Hepatocyte (in vitro differentiated cells): ENCODE data around the gene SRMS. TPM values are rescaled to one million over a fixed set of nuclear protein-coding genes. Genes with fewer than 3 reads are reported as not detected.

ENCODE experiments used
- DNase-seq: peaks from one replicate; pipeline ENCODE4 v3.0.0-alpha.2; 2016; ENCODE audit warnings: low spot score
- H2AFZ ChIP-seq: fragments of 200-600 bp; sonication (generic); 2 replicates; pipeline ENCODE4 v1.6.0; 2016; ENCODE audit warnings: antibody characterized with exemption, mild to moderate bottlenecking
- H3K27ac ChIP-seq: fragments of 200-600 bp; sonication (generic); 2 replicates; pipeline ENCODE4 v1.5.1; 2016; ENCODE audit warnings: mild to moderate bottlenecking
- H3K27me3 ChIP-seq: fragments of 200-600 bp; sonication (generic); 2 replicates; pipeline ENCODE4 v1.6.1; 2016
- H3K36me3 ChIP-seq: fragments of 200-600 bp; sonication (generic); replicated peaks from 2 replicates; pipeline ENCODE4 v1.5.1; 2016; ENCODE audit warnings: low read depth; ENCODE audit not compliant: insufficient read depth
- H3K4me1 ChIP-seq: fragments of 200-600 bp; sonication (generic); 2 replicates; pipeline ENCODE4 v1.5.1; 2016; ENCODE audit warnings: mild to moderate bottlenecking, moderate library complexity; ENCODE audit not compliant: insufficient read depth
- H3K4me2 ChIP-seq: fragments of 200-600 bp; sonication (generic); 2 replicates; pipeline ENCODE4 v1.6.0; 2016
- H3K4me3 ChIP-seq: fragments of 200-600 bp; sonication (generic); 2 replicates; pipeline ENCODE4 v1.5.1; 2016; ENCODE audit warnings: mild to moderate bottlenecking
- H3K79me2 ChIP-seq: fragments of 200-600 bp; sonication (generic); 2 replicates; pipeline ENCODE4 v1.6.0; 2017; ENCODE audit warnings: mild to moderate bottlenecking
- H3K9me2 ChIP-seq: fragments of 200-600 bp; sonication (generic); replicated peaks from 2 replicates; pipeline ENCODE4 v1.6.0; 2017; ENCODE audit warnings: mild to moderate bottlenecking; ENCODE audit not compliant: insufficient read depth
- H3K9me3 ChIP-seq: fragments of 200-600 bp; sonication (generic); 2 replicates; pipeline ENCODE4 v1.5.1; 2016; ENCODE audit warnings: low read depth, mild to moderate bottlenecking
- H4K20me1 ChIP-seq: fragments of 200-600 bp; sonication (generic); 2 replicates; pipeline ENCODE4 v1.6.0; 2016; ENCODE audit warnings: mild to moderate bottlenecking; ENCODE audit not compliant: insufficient read depth, poor library complexity, severe bottlenecking
- EZH2 ChIP-seq: fragments of 200-600 bp; sonication (generic); IDR thresholded peaks from 2 replicates; pipeline ENCODE4 v1.6.1; 2016; ENCODE audit warnings: antibody characterized with exemption, mild to moderate bottlenecking, borderline replicate concordance
- EZH2phosphoT487 ChIP-seq: fragments of 200-600 bp; sonication (generic); IDR thresholded peaks from one replicate; pipeline ENCODE4 v1.6.1; 2018; ENCODE audit warnings: antibody characterized with exemption, mild to moderate bottlenecking, low read depth, moderate library complexity; ENCODE audit not compliant: unreplicated experiment, severe bottlenecking
- WGBS: methylation state at CpG from one replicate; pipeline ENCODE4 v1.1.6; 2016; ENCODE audit warnings: low lambda C conversion rate; ENCODE audit errors: missing lambda C conversion rate; 5-methylcytosine and 5-hydroxymethylcytosine counted together
- polyA plus RNA-seq: library from polyadenylated mRNA; unstranded; fragments of >200 nt; fragmentation: Nextera tagmentation; extraction: Ambion mirVana; gene quantifications from 2 replicates; pipeline ENCODE4 v1.2.1, GENCODE V29; 2016
- total RNA-seq: library from RNA; depleted of rRNA; stranded (reverse); fragments of >200 nt; gene quantifications from 2 replicates; pipeline ENCODE4 v1.2.3, GENCODE V29; 2014
- TF ChIP-seq, protein P1 (sequence below): fragments of 200-600 bp; sonication (generic); IDR thresholded peaks from 2 replicates; pipeline ENCODE4 v1.5.1; 2016; ENCODE audit warnings: antibody characterized with exemption, mild to moderate bottlenecking; ENCODE audit not compliant: poor library complexity

SRMS gene
- total and polyA plus RNA-seq, 2 experiments from 2014 or later, result not detected

DNA sequence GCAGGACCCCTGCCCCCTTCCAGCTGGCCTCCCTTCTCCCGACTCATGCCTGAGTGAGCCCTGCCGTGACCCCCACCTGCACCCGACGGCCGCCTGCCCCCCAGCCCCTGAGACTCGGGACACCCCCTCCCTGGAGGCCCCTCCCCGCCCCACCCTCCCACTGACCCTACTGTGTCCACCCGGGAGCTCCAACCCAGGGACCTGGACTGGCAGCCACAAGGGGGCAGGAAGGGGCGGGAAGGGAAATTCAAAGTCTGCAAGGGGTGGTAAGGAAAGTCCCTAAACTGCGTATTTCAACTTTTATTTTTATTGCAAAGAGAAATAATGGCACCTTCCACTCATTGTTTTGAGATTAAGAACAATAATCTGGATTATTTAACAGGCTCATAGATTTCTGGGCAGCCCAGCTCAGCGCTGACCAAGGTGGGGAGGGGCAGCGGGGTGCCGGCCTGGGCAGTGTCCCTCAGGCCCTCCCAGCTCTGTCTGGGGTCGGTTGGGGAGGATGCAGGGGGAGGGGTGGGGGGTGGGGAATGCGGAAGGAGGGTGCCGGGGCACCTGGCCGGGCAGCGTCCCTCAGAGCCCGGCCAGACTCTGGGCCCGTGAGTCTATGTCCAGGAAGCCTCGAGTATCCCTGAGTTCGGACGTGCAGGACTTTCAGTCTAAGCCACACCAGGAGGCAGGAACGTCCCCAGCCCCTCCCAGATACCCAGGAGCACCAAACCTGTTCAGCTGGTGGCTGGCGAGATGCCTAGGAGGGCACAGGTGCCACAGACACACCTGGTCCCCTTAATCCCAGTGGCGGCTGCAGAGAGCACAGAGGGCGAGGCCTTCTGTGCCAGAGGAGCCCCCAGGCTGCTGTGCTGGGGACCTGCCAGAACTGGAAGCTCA is 9.1 kb downstream of the SRMS start:
- no peaks in the 10 kb centered on the region for H3K27me3 ChIP-seq
- no peak overlapping the region for H3K4me3 ChIP-seq
- H3K9me2 ChIP-seq, result no peaks in the 10 kb centered on the region
- peaks cover 3% of the 10 kb centered on the region for H3K4me1 ChIP-seq
- peak overlapping the region; percentile 90 for H3K4me2 ChIP-seq
- TF ChIP-seq EZH2 (no peak), EZH2phosphoT487 (no peak)
- TF ChIP-seq, protein P1, sequence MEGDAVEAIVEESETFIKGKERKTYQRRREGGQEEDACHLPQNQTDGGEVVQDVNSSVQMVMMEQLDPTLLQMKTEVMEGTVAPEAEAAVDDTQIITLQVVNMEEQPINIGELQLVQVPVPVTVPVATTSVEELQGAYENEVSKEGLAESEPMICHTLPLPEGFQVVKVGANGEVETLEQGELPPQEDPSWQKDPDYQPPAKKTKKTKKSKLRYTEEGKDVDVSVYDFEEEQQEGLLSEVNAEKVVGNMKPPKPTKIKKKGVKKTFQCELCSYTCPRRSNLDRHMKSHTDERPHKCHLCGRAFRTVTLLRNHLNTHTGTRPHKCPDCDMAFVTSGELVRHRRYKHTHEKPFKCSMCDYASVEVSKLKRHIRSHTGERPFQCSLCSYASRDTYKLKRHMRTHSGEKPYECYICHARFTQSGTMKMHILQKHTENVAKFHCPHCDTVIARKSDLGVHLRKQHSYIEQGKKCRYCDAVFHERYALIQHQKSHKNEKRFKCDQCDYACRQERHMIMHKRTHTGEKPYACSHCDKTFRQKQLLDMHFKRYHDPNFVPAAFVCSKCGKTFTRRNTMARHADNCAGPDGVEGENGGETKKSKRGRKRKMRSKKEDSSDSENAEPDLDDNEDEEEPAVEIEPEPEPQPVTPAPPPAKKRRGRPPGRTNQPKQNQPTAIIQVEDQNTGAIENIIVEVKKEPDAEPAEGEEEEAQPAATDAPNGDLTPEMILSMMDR, result no peak
- no peaks in the 10 kb centered on the region for H3K36me3 ChIP-seq
- no peaks in the 10 kb centered on the region for H3K79me2 ChIP-seq
- 78% methylated on average over 15 of the region's 27 CpGs for WGBS
- no peaks in the 10 kb centered on the region for H4K20me1 ChIP-seq
- no peaks in the 10 kb centered on the region for H3K9me3 ChIP-seq
- DNase-seq, result peak; percentile 57
- H2AFZ ChIP-seq, result no peak overlapping the region
- H3K27ac ChIP-seq, result no peak overlapping the region

DNA sequence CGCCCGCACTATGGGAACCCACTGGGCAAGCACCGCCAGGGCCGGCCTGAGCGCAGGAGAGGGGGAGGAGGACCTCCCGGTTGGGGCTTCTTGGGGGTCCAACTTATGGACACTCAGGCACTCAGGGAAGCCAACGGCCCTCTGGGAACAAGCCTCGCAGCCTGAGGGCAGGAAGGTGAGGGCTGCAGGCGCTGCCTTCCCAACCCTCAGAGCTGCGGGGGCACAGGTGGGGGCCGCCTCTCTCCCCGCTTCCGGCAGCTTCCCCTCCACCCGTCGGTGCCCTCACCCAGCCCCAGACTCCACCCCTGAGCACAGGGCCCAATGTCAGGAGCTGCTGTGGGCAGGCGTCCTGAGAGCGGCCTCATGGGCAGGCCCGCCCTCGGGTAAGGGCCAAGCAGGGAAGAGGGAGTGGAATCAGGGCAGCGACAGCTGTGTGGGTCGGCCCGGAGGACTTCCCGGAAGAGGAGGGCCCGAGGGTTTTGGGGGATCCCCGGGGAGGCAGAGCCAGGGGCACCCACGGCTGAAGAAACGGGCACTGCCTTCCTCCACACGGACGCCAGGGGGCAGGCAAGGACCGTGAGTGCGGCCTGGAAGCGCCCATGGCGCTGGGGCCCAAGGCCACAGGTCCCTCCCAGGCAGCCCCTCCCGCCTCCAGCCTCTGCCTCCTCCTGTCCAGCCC is 9.9 kb downstream of the SRMS start:
- Histone ChIP-seq H3K27me3 (no peaks in the 10 kb centered on the region), H3K4me1 (peaks cover 3% of the 10 kb centered on the region), H4K20me1 (no peaks in the 10 kb centered on the region), H3K9me3 (no peaks in the 10 kb centered on the region), H3K9me2 (no peaks in the 10 kb centered on the region), H3K36me3 (no peaks in the 10 kb centered on the region), H2AFZ (peak overlapping the region; percentile 18), H3K4me2 (peak overlapping the region; percentile 90), H3K4me3 (no peak overlapping the region), H3K27ac (no peak overlapping the region), H3K79me2 (no peaks in the 10 kb centered on the region)
- TF ChIP-seq EZH2, result no peak
- no peak for TF ChIP-seq EZH2phosphoT487
- TF ChIP-seq, protein P1, result peak; percentile 85
- 41% methylated on average over 14 of the region's 34 CpGs for WGBS
- DNase-seq, result peak; percentile 93

GRCh38 chr20:63536997-63537524 is 10.5 kb downstream of the SRMS start, which contains the start of gene PTK6:
TSS of gene PTK6 (minus strand) at chr20:63537376. CDS start at chr20:63537314, 62 bp downstream.
- no peak for DNase-seq
- Histone ChIP-seq H2AFZ (peak within 1 kb of the TSS; percentile 18), H3K79me2 (no peaks in the 10 kb centered on the region), H3K4me1 (peaks cover 3% of the 10 kb centered on the region), H3K27me3 (no peaks in the 10 kb centered on the region), H4K20me1 (no peaks in the 10 kb centered on the region), H3K36me3 (no peaks in the 10 kb centered on the region), H3K9me2 (no peaks in the 10 kb centered on the region), H3K4me3 (no peak within 1 kb of the TSS), H3K4me2 (peak within 1 kb of the TSS; percentile 90), H3K9me3 (no peaks in the 10 kb centered on the region), H3K27ac (no peak within 1 kb of the TSS)
- TF ChIP-seq, protein P1, result no peak
- no peak for TF ChIP-seq EZH2
- TF ChIP-seq EZH2phosphoT487, result no peak
- WGBS, result 95% methylated on average over 29 of the region's 29 CpGs
